AG10803 (cell line): Measurements from ENCODE around the gene ARID5A.

Experiments
- DNase-seq: peaks from one replicate; pipeline ENCODE4 v3.0.0; 2010; ENCODE audit warnings: low read depth
- H3K4me3 ChIP-seq: 2 replicates; pipeline ENCODE4 v1.5.1; 2011; ENCODE audit warnings: mild to moderate bottlenecking, low read length, control low read depth
- TF ChIP-seq, protein P1 (sequence below): conservative IDR thresholded peaks from 2 replicates; pipeline ENCODE4 v1.5.1; 2011; ENCODE audit warnings: mild to moderate bottlenecking, low read length, control low read depth, inconsistent platforms

The ARID5A gene

DNA sequence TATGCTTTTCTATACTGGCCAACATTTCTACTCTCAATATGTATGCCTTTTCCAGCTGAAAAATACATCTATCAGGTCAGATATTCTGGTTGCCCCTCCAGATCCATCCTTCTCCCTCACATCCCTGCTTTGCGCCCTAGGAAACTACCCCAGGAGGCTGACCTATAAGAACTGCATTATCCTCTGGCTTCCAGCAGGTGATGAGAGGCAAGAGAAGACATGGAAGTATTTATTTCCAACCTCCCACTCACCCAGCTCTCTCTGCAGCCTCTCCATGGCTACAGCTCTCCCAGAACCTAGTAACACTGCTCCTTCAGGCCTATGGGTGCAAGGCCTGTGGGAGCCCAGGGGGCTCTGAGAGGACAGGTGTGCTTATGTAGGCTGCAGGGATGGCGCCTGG lies 42.9 kb downstream of the ARID5A start:
- H3K4me3 ChIP-seq: no peak overlapping the region
- TF ChIP-seq, protein P1, sequence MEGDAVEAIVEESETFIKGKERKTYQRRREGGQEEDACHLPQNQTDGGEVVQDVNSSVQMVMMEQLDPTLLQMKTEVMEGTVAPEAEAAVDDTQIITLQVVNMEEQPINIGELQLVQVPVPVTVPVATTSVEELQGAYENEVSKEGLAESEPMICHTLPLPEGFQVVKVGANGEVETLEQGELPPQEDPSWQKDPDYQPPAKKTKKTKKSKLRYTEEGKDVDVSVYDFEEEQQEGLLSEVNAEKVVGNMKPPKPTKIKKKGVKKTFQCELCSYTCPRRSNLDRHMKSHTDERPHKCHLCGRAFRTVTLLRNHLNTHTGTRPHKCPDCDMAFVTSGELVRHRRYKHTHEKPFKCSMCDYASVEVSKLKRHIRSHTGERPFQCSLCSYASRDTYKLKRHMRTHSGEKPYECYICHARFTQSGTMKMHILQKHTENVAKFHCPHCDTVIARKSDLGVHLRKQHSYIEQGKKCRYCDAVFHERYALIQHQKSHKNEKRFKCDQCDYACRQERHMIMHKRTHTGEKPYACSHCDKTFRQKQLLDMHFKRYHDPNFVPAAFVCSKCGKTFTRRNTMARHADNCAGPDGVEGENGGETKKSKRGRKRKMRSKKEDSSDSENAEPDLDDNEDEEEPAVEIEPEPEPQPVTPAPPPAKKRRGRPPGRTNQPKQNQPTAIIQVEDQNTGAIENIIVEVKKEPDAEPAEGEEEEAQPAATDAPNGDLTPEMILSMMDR: no peak
- no peak for DNase-seq

DNA sequence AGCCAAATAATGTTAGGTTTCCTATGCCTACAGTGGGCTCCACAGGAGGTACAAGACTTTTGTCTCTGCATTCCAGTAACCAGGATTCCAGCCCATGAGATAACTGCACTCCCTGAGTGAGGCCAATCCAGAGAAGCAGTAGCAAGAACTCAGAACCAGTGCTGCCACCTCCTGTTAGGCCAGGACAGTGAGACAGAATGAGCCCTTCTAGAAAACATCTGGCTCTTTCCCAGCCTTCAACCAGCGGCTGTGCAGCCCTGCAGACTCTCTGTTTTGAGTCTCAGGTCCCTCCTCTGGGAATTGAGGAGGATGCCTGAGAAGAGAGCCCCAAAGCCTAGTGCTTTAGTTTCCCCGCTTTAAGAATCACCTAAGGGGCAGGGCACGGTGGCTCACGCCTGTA lies 44.2 kb downstream of the ARID5A start:
- no peak for DNase-seq
- H3K4me3 ChIP-seq: no peak overlapping the region
- TF ChIP-seq, protein P1: 0 out of 2 replicates have a peak, but pooled peaks have one; percentile 6

- no peak for DNase-seq
- H3K4me3 ChIP-seq: no peak overlapping the region
- TF ChIP-seq, protein P1: no peak
Measured at GRCh38 chr2:96584017-96584416, 47.5 kb downstream of the ARID5A start.

- TF ChIP-seq, protein P1: no peak
- DNase-seq: no peak
- no peak overlapping the region for H3K4me3 ChIP-seq
Measured at GRCh38 chr2:96587843-96588242, 51.3 kb downstream of the ARID5A start.

DNA sequence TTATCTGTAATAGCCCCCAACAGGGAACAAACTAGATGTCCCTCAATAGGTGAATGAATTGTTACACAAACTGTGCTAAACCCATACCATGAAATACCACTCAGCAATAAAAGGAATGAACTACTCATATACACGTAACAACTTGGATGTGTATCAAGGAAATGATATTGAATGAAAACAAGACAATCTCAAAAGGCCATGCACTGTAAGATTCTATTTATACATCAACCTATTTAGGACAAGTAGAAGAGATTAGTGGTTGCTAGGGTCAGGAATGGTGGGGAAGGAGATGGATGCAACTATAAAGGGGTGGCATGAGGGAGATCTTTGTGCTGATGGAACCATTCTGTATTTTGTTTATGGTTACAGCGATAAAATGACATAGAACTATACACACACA lies 54.5 kb downstream of the ARID5A start:
- no peak for DNase-seq
- TF ChIP-seq, protein P1: no peak
- H3K4me3 ChIP-seq: no peak overlapping the region

DNA sequence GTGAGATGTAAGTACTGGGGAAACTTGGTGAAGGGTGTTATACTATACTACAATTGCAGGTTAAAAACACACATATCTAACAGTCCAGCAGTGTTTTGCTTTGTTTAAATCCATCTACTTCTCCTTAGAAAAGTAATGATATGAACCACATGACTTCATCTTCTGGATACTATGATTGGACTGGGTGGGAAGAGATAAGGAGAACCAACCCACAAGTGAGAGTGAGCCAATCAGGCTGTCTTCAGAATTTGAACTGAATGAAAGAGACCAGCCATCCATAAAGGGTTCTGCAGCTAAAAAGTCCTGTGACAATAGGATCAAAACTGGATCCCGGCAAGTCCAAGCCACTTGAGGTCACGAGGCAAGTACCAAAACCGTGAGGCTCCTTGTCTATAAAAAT lies 54.9 kb downstream of the ARID5A start:
- TF ChIP-seq, protein P1: no peak
- DNase-seq: no peak
- H3K4me3 ChIP-seq: no peak overlapping the region

DNA sequence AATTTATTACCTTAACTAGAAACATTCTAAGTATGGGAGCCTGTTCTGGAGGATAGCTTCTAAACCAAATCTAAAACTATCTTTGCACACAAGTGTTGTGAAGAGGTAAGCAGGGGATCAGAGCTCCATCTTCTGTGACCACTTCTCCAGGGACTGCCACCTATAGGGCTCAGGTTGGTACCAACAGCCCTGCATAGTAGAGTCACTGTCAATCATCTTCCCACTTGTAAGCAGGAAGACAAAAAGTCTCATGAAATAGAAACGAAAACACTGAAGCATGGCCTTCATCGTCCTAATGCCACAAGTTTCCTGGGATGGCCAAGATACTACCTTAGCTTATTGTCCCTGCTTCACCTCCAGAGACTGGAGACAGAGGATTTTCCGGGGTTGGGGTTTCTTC lies 57.7 kb downstream of the ARID5A start:
- no peak overlapping the region for H3K4me3 ChIP-seq
- DNase-seq: no peak
- TF ChIP-seq, protein P1: no peak
